A549 (cell line): Measurements from ENCODE around the gene NRM. TPM values are rescaled to one million over a fixed set of nuclear protein-coding genes. Genes with fewer than 3 reads are reported as not detected.
A peak's percentile ranks its signal among the peaks of the same experiment; 100 is the strongest.

ENCODE experiments used
- ATAC-seq, 2 experiments: fragments of 200-7000 bp in 1 of 2; fragments of >200 bp in 1 of 2; cut with Nextera tagmentation in 1 of 2; cut with Tn5 transposase in 1 of 2; 3 replicates each; pipeline versions ENCODE4 v1.8.0 to v1.9.1; 2018 to 2020; ENCODE audit warnings: mild to moderate bottlenecking in 1 of 2, moderate library complexity in 1 of 2
- CTCF ChIA-PET: fragments of 300-600 bp; sonication (Branson Sonifier 250); formaldehyde crosslinking; extraction: SDS; loops from one replicate; lab custom pipeline; 2021; ENCODE audit warnings: antibody characterized with exemption, inconsistent platforms; lab: Yijun Ruan, JAX
- POLR2A ChIA-PET: fragments of 350-600 bp; formaldehyde crosslinking; extraction: SDS; loops from one replicate; lab custom pipeline; 2021; ENCODE audit warnings: antibody characterized with exemption, inconsistent platforms; lab: Yijun Ruan, JAX
- DNase-seq, 2 experiments: peaks; one replicate each; pipeline versions ENCODE4 v3.0.0 to v3.0.0-alpha.2; 2011 to 2016; ENCODE audit warnings: low read depth in 1 of 2, low spot score in 1 of 2
- FAIRE-seq: peaks from 2 replicates; lab custom pipeline; 2011; peaks lifted over from hg19 to GRCh38; lab: Jason Lieb, UNC
- H3K27ac ChIP-seq, 2 experiments: fragments of >200 bp; sonication (Bioruptor Twin); formaldehyde crosslinking; 3 replicates each; pipeline ENCODE4 v1.5.1; 2016 to 2017
- H3K4me1 ChIP-seq: fragments of >200 bp; sonication (Bioruptor Twin); formaldehyde crosslinking; 3 replicates; pipeline ENCODE4 v1.6.1; 2016
- H3K4me2 ChIP-seq: fragments of >200 bp; sonication (Bioruptor Twin); formaldehyde crosslinking; 3 replicates; pipeline ENCODE4 v1.6.1; 2016
- H3K4me3 ChIP-seq: fragments of >200 bp; sonication (Bioruptor Twin); formaldehyde crosslinking; 3 replicates; pipeline ENCODE4 v1.5.1; 2016
- H3K9me3 ChIP-seq: fragments of >200 bp; sonication (Bioruptor Twin); formaldehyde crosslinking; 3 replicates; pipeline ENCODE4 v1.6.1; 2016
- ATOH8 ChIP-seq: fragments of 250-450 bp; sonication (Bioruptor Pico); IDR thresholded peaks from 2 replicates; pipeline ENCODE4 v1.5.0; 2020; ENCODE audit warnings: low read depth, mild to moderate bottlenecking, moderate library complexity
- BCL3 ChIP-seq: fragments of >200 bp; sonication (Bioruptor Twin); formaldehyde crosslinking; IDR thresholded peaks from 3 replicates; pipeline ENCODE4 v1.6.1; 2016
- BHLHE40 ChIP-seq: IDR thresholded peaks from 2 replicates; pipeline ENCODE4 v1.6.1; 2012; ENCODE audit warnings: low read depth, low read length, inconsistent platforms
- CBX2 ChIP-seq: fragments of 200-600 bp; sonication (generic); IDR thresholded peaks from 2 replicates; pipeline ENCODE4 v1.6.1; 2016; ENCODE audit warnings: low read depth, mild to moderate bottlenecking, borderline replicate concordance
- CTCF ChIP-seq: fragments of >200 bp; sonication (Bioruptor Twin); formaldehyde crosslinking; IDR thresholded peaks from 3 replicates; pipeline ENCODE4 v1.5.1; 2016
- ELK1 ChIP-seq: fragments of 150-350 bp; IDR thresholded peaks from 2 replicates; pipeline ENCODE4 v1.6.1; 2014; ENCODE audit warnings: low read depth, mild to moderate bottlenecking, low read length
- EP300 ChIP-seq, 2 experiments: fragments of >200 bp; sonication (Bioruptor Twin); formaldehyde crosslinking; IDR thresholded peaks; 2 replicates in 1 of 2; 3 replicates in 1 of 2; pipeline ENCODE4 v1.6.1; 2016 to 2017
- FOSB ChIP-seq: fragments of 250-450 bp; sonication (Bioruptor Pico); IDR thresholded peaks from 2 replicates; pipeline ENCODE4 v1.5.0; 2020; ENCODE audit warnings: mild to moderate bottlenecking, moderate library complexity
- FOSL2 ChIP-seq, 2 experiments: fragments of 450-650 bp in 1 of 2; fragments of >200 bp in 1 of 2; sonication (Bioruptor Twin) in 1 of 2; formaldehyde crosslinking; IDR thresholded peaks; 2 replicates each; pipeline versions ENCODE4 v1.5.0 to v1.6.1; 2016 to 2020; ENCODE audit warnings: mild to moderate bottlenecking in 1 of 2, moderate library complexity in 1 of 2
- HDAC2 ChIP-seq: fragments of 200-600 bp; sonication (generic); IDR thresholded peaks from 2 replicates; pipeline ENCODE4 v1.6.1; 2016
- HES2 ChIP-seq: fragments of >200 bp; sonication (Bioruptor Twin); formaldehyde crosslinking; IDR thresholded peaks from 2 replicates; pipeline ENCODE4 v1.6.1; 2016
- JUNB ChIP-seq: fragments of >200 bp; sonication (Bioruptor Twin); formaldehyde crosslinking; IDR thresholded peaks from 2 replicates; pipeline ENCODE4 v1.6.1; 2016
- KDM1A ChIP-seq: fragments of 200-600 bp; sonication (generic); IDR thresholded peaks from 2 replicates; pipeline ENCODE4 v1.6.1; 2016; ENCODE audit warnings: low read depth, mild to moderate bottlenecking
- MYC ChIP-seq: IDR thresholded peaks from 2 replicates; pipeline ENCODE4 v1.6.1; 2012; ENCODE audit warnings: mild to moderate bottlenecking, inconsistent platforms, low read length, improper control_type of control experiment, borderline replicate concordance
- NPAS2 ChIP-seq: fragments of 250-450 bp; sonication (Bioruptor Pico); IDR thresholded peaks from 2 replicates; pipeline ENCODE4 v1.8.0; 2022; ENCODE audit warnings: mild to moderate bottlenecking, moderate library complexity, borderline replicate concordance
- NR3C1 ChIP-seq: fragments of >200 bp; sonication (Bioruptor Twin); formaldehyde crosslinking; IDR thresholded peaks from 3 replicates; pipeline ENCODE4 v1.6.1; 2017
- RAD21 ChIP-seq, 2 experiments: fragments of >200 bp in 1 of 2; sonication (Bioruptor Twin) in 1 of 2; formaldehyde crosslinking in 1 of 2; IDR thresholded peaks in 1 of 2; conservative IDR thresholded peaks in 1 of 2; 2 replicates in 1 of 2; 3 replicates in 1 of 2; pipeline ENCODE4 v1.6.1; 2012 to 2018; ENCODE audit warnings: inconsistent platforms in 1 of 2
- RARB ChIP-seq: fragments of 250-450 bp; sonication (Bioruptor Pico); IDR thresholded peaks from 2 replicates; pipeline ENCODE4 v1.8.0; 2021; ENCODE audit warnings: mild to moderate bottlenecking, moderate library complexity
- RFX5 ChIP-seq: fragments of 450-650 bp; IDR thresholded peaks from 2 replicates; pipeline ENCODE4 v1.7.1; 2014; ENCODE audit warnings: antibody characterized with exemption, mild to moderate bottlenecking, moderate library complexity
- SMC3 ChIP-seq: fragments of >200 bp; sonication (Bioruptor Twin); formaldehyde crosslinking; IDR thresholded peaks from 3 replicates; pipeline ENCODE4 v1.6.1; 2018; ENCODE audit warnings: inconsistent platforms
- WGBS: methylation state at CpG from one replicate; pipeline ENCODE4 v1.1.6; 2017; ENCODE audit errors: missing lambda C conversion rate; 5-methylcytosine and 5-hydroxymethylcytosine counted together
- polyA plus RNA-seq, 4 experiments: library from polyadenylated mRNA; depleted of rRNA in 3 of 4; stranded (reverse); fragments of >200 nt; fragmentation: RNase III in 1 of 4; extraction: RNeasy Plus Mini Kit Qiagen cat#74134 plus additional on column Dnase treatment in 1 of 4; gene quantifications; 2 replicates in 3 of 4; 3 replicates in 1 of 4; pipeline ENCODE4 v1.2.3, GENCODE V29; 2011 to 2017

Gene NRM
- polyA plus RNA-seq, 2 of the 4 experiments (the other 2 are of a cell fraction): 11.3 to 13.0 TPM

GRCh38 chr6:30730601-30731435, 40.0 kb upstream of the NRM start:
- 67% methylated on average over 30 of the region's 30 CpGs for WGBS
- H3K4me1 ChIP-seq: peaks cover 28% of the 10 kb centered on the region; the same call in 2 of the 3 replicates
- no peaks in the 10 kb centered on the region for H3K9me3 ChIP-seq
- no peak for FAIRE-seq
- H3K4me3 ChIP-seq: no peak overlapping the region
- CTCF ChIA-PET: interaction anchor here (0.6 to 18.8 kb wide), 36 partner anchors 8 to 362 kb away, joined by 3 to 539 read pairs (median 4); partner anchors contain the start of genes DDR1, DHX16, FLOT1 and IER3
- POLR2A ChIA-PET: interaction anchor here (0.6 to 1.4 kb wide), 3 partner anchors 22 to 158 kb away, joined by 3 to 4 read pairs (median 4); no protein-coding TSS in a partner anchor
- H3K4me2 ChIP-seq: no peak overlapping the region
- peak overlapping the region in 1 of 2 experiments; percentile 64; a peak in 3 of 6 replicates for H3K27ac ChIP-seq
- peak; percentile 67 to 70 for TF ChIP-seq RAD21 (conservative IDR thresholded peaks at IDR 0.05 in 1 of 2, IDR thresholded peaks at IDR 0.05 in 1 of 2)
- peak; percentile 49; the same call in 2 of the 3 replicates for TF ChIP-seq SMC3
- no peak for TF ChIP-seq CBX2
- TF ChIP-seq CTCF: peak; percentile 47; the same call in 2 of the 3 replicates
- ATAC-seq: peak; percentile 63 to 65
- DNase-seq: peak in 1 of 2 experiments; percentile 74

- ChIA-PET CTCF (interaction anchor here (0.6 to 18.8 kb wide), 17 partner anchors 13 to 411 kb away, joined by 3 to 539 read pairs (median 4); partner anchors contain the start of genes DDR1, DHX16, FLOT1 and PSORS1C2), POLR2A (interaction anchor here (0.6 to 1.7 kb wide), 6 partner anchors 10 to 357 kb away, joined by 3 to 8 read pairs (median 4); partner anchors contain the start of genes DDR1, FLOT1 and IER3)
- no peak overlapping the region for H3K4me3 ChIP-seq
- 51% methylated on average over 7 of the region's 7 CpGs for WGBS
- TF ChIP-seq SMC3 (peak; percentile 24; the same call in 1 of the 3 replicates), RAD21 (conservative IDR thresholded peaks at IDR 0.05 in 1 of 2, IDR thresholded peaks at IDR 0.05 in 1 of 2) (peak; percentile 17 to 39; a peak in 3 of 5 replicates), ELK1 (no peak)
- TF ChIP-seq, all 56 proteins: peak for 2
- DNase-seq (peak in 1 of 2 experiments; percentile 56), ATAC-seq (peak; percentile 56 to 63; a peak in 5 of 6 replicates), FAIRE-seq (no peak)
- Histone ChIP-seq H3K4me1 (peaks cover 56% of the 10 kb centered on the region), H3K27ac (peak overlapping the region; percentile 1 to 64; a peak in 3 of 6 replicates), H3K9me3 (no peaks in the 10 kb centered on the region), H3K4me2 (no peak overlapping the region)
Measured at GRCh38 chr6:30727920-30728553, 37.3 kb upstream of the NRM start.

GRCh38 chr6:30726506-30727413, 36.0 kb upstream of the NRM start:
- POLR2A ChIA-PET: interaction anchor here (0.6 to 1.3 kb wide), 6 partner anchors 10 to 205 kb away, joined by 3 to 6 read pairs (median 3); partner anchors contain the start of genes FLOT1 and SFTA2
- Histone ChIP-seq H3K9me3 (no peaks in the 10 kb centered on the region), H3K4me2 (no peak overlapping the region), H3K4me1 (peaks cover 54% of the 10 kb centered on the region), H3K27ac (peak overlapping the region; percentile 1 to 64; a peak in 2 of 6 replicates), H3K4me3 (no peak overlapping the region)
- no peak for FAIRE-seq
- CTCF ChIA-PET: interaction anchor here (0.6 to 18.8 kb wide), 10 partner anchors 9 to 1163 kb away, joined by 3 to 539 read pairs (median 6); partner anchors contain the start of genes DHX16 and MDC1
- no peak for DNase-seq
- ATAC-seq: peak in 1 of 2 experiments; percentile 2; a peak in 1 of 6 replicates
- 91% methylated on average over 11 of the region's 11 CpGs for WGBS
- TF ChIP-seq RARB (CRISPR knock-in tag) (no peak), EP300 (IDR thresholded peaks at IDR 0.05) (no peak), NPAS2 (CRISPR knock-in tag) (no peak), MYC (no peak), FOSB (CRISPR knock-in tag) (no peak), BHLHE40 (no peak), BCL3 (no peak), NR3C1 (no peak), HES2 (no peak), RFX5 (no peak), ATOH8 (CRISPR knock-in tag) (no peak), HDAC2 (no peak), FOSL2 (IDR thresholded peaks at IDR 0.05) (no peak), FOSL2 (CRISPR knock-in tag; IDR thresholded peaks at IDR 0.05) (no peak), KDM1A (no peak), JUNB (no peak)
